PC-3 (cell line): ENCODE data around the gene ANTXR2. TPM values are rescaled to one million over a fixed set of nuclear protein-coding genes. Genes with fewer than 3 reads are reported as not detected.

ENCODE experiments used
- ATAC-seq: fragments of 200-7000 bp; cut with Tn5 transposase; 2 replicates; pipeline ENCODE4 v1.9.1; 2020; ENCODE audit warnings: mild to moderate bottlenecking, moderate library complexity
- BruUV-seq: library from RNA; stranded (reverse); fragments of 400-500 nt; replicated peaks from 2 replicates; lab custom pipeline; 2021; lab: Mats Ljungman, UMichigan
- CTCF ChIA-PET: fragments of 300-600 bp; sonication (Branson Sonifier 250); formaldehyde crosslinking; loops from one replicate; lab custom pipeline; 2022; ENCODE audit warnings: antibody characterized with exemption; lab: Charles Lee
- POLR2A ChIA-PET: fragments of 300-600 bp; sonication (Branson Sonifier 250); formaldehyde crosslinking; loops from one replicate; lab custom pipeline; 2022; ENCODE audit warnings: antibody characterized with exemption; ENCODE audit not compliant: unreplicated experiment; lab: Charles Lee
- DNase-seq: peaks from one replicate; pipeline ENCODE4 v3.0.0-alpha.2; 2015
- H2AFZ ChIP-seq: fragments of 300-600 bp; sonication (generic); 2 replicates; pipeline ENCODE4 v1.6.0; 2016; ENCODE audit warnings: antibody characterized with exemption, low read length
- H3F3A ChIP-seq: fragments of 300-600 bp; sonication (generic); one replicate; pipeline ENCODE4 v1.6.0; 2017; ENCODE audit warnings: antibody characterized with exemption, low read length, control low read depth, mild to moderate bottlenecking; ENCODE audit not compliant: unreplicated experiment
- H3K27ac ChIP-seq: fragments of 300-600 bp; sonication (generic); 2 replicates; pipeline ENCODE4 v1.5.1; 2016; ENCODE audit warnings: mild to moderate bottlenecking, low read length
- H3K27me3 ChIP-seq: fragments of 300-600 bp; sonication (generic); 2 replicates; pipeline ENCODE4 v1.6.1; 2016; ENCODE audit warnings: low read length, mixed read lengths
- H3K36me3 ChIP-seq: fragments of 300-600 bp; sonication (generic); 2 replicates; pipeline ENCODE4 v1.6.1; 2016; ENCODE audit warnings: low read depth, mixed run types, low read length, mixed read lengths
- H3K4me1 ChIP-seq: fragments of 300-600 bp; sonication (generic); 2 replicates; pipeline ENCODE4 v1.5.1; 2016; ENCODE audit warnings: low read length; ENCODE audit not compliant: insufficient read depth
- H3K4me2 ChIP-seq: fragments of 300-600 bp; sonication (generic); 2 replicates; pipeline ENCODE4 v1.6.0; 2016; ENCODE audit warnings: low read length
- H3K4me3 ChIP-seq: fragments of 300-600 bp; sonication (generic); 2 replicates; pipeline ENCODE4 v1.5.1; 2016; ENCODE audit warnings: mild to moderate bottlenecking, low read length, mixed read lengths
- H3K79me2 ChIP-seq: fragments of 300-600 bp; sonication (generic); 2 replicates; pipeline ENCODE4 v1.6.1; 2017; ENCODE audit warnings: low read length, mixed read lengths
- H3K9ac ChIP-seq: fragments of 300-600 bp; sonication (generic); 2 replicates; pipeline ENCODE4 v1.6.0; 2016; ENCODE audit warnings: mild to moderate bottlenecking, low read length
- H3K9me2 ChIP-seq: fragments of 300-600 bp; sonication (generic); replicated peaks from 2 replicates; pipeline ENCODE4 v1.6.1; 2016; ENCODE audit warnings: mixed run types, low read length, mixed read lengths
- H3K9me3 ChIP-seq: fragments of 300-600 bp; sonication (generic); 2 replicates; pipeline ENCODE4 v1.6.1; 2016; ENCODE audit warnings: low read length, mixed read lengths
- H4K20me1 ChIP-seq: fragments of 300-600 bp; sonication (generic); 2 replicates; pipeline ENCODE4 v1.6.1; 2016; ENCODE audit warnings: low read length, mixed read lengths
- EZH2 ChIP-seq: fragments of 300-600 bp; sonication (generic); IDR thresholded peaks from one replicate; pipeline ENCODE4 v1.6.1; 2017; ENCODE audit warnings: antibody characterized with exemption, mild to moderate bottlenecking, low read length; ENCODE audit not compliant: unreplicated experiment
- EZH2phosphoT487 ChIP-seq: fragments of 300-600 bp; sonication (generic); IDR thresholded peaks from 2 replicates; pipeline ENCODE4 v1.6.1; 2018; ENCODE audit warnings: mild to moderate bottlenecking, antibody characterized with exemption, low read length, borderline replicate concordance
- intact Hi-C: fragments of 100-400 bp; cut with micrococcal nuclease; formaldehyde crosslinking; loops from 2 replicates; pipeline ENCODE4 v1.9.0; 2023
- total RNA-seq: library from RNA; depleted of rRNA; stranded (reverse); fragments of >200 nt; gene quantifications from 2 replicates; pipeline ENCODE4 v1.2.3, GENCODE V29; 2014
- TF ChIP-seq, protein P1 (sequence below): fragments of 300-600 bp; sonication (generic); conservative IDR thresholded peaks from 2 replicates; pipeline ENCODE4 v1.5.1; 2017; ENCODE audit warnings: antibody characterized with exemption, low read depth, mild to moderate bottlenecking, low read length

Gene ANTXR2
- total RNA-seq, 1 experiment from 2014 or later, result 43.9 TPM

DNA sequence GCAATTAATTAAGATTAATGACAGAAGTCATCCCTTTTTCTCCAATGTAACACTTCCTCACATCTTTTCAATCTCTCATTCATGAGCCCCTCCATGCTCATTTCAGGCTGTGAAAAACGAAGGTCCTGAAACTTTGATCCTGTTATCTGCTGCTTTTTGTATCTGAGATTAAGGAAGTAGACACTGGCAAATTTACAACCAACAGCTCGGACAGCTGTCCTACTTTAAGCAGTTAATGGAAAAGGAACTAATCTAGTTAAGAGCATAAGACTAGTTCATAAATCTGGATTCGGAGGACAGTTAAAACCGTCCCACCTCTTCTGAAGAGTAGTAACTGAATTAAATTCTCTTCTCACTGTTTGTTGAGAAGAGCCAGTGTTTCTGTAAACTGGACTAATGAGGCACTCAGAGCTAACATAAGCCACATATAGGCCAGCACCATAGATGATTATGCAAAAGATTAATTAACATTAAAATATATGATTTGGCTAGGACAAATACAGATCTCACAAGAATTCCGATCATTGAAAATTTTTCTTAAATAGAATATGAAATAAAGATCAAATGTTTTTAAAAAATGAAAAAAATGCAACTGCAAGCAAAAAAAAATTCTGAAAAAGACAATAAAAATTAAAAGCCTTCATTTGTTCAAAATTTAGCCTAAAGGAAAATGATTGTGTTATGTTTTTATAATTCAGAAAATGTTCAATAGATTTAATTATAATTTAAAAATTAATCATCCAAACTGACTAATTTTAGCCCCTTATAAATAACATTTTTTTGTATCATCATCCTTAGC lies 114.4 kb downstream of the ANTXR2 start:
- H3K36me3 ChIP-seq, result peaks cover 3% of the 10 kb centered on the region; the same call in 1 of the 2 replicates
- no peaks in the 10 kb centered on the region for H3K27me3 ChIP-seq
- no peaks in the 10 kb centered on the region for H3F3A ChIP-seq
- no peak overlapping the region for H3K27ac ChIP-seq
- ChIA-PET CTCF (no interaction called here), POLR2A (no interaction called here)
- no peaks in the 10 kb centered on the region for H3K9me2 ChIP-seq
- intact Hi-C loops, result no loop called here
- H3K4me2 ChIP-seq, result no peak overlapping the region
- no peak overlapping the region for H2AFZ ChIP-seq
- ATAC-seq (no peak), DNase-seq (no peak)
- H3K4me1 ChIP-seq, result no peaks in the 10 kb centered on the region
- no peaks in the 10 kb centered on the region for H3K9me3 ChIP-seq
- H3K9ac ChIP-seq, result no peak overlapping the region
- no TSS peak for BruUV-seq
- no peak overlapping the region for H3K4me3 ChIP-seq
- no peaks in the 10 kb centered on the region for H3K79me2 ChIP-seq
- H4K20me1 ChIP-seq, result no peaks in the 10 kb centered on the region
- TF ChIP-seq EZH2, result no peak
- no peak for TF ChIP-seq EZH2phosphoT487
- TF ChIP-seq, protein P1, sequence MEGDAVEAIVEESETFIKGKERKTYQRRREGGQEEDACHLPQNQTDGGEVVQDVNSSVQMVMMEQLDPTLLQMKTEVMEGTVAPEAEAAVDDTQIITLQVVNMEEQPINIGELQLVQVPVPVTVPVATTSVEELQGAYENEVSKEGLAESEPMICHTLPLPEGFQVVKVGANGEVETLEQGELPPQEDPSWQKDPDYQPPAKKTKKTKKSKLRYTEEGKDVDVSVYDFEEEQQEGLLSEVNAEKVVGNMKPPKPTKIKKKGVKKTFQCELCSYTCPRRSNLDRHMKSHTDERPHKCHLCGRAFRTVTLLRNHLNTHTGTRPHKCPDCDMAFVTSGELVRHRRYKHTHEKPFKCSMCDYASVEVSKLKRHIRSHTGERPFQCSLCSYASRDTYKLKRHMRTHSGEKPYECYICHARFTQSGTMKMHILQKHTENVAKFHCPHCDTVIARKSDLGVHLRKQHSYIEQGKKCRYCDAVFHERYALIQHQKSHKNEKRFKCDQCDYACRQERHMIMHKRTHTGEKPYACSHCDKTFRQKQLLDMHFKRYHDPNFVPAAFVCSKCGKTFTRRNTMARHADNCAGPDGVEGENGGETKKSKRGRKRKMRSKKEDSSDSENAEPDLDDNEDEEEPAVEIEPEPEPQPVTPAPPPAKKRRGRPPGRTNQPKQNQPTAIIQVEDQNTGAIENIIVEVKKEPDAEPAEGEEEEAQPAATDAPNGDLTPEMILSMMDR, result no peak

DNA sequence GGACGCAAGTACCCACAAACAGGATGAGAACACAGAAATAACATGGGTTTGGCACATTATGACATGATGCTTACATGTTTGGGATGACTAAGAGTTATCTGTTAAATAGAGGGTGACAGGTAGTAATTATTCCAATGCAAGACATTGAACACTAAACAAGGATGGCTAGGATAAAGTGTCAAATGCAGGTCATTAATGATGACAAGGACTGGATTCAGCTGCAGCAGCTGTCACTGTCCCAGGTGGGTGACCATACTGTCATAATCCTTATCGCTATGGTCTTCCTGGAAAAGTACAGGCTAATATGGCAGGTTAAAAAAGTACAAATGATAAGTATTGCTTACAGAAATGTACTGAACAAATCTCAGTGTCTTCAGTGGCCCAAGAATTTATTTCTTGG lies 123.9 kb downstream of the ANTXR2 start:
- Histone ChIP-seq H3K9me2 (no peaks in the 10 kb centered on the region), H3K4me1 (no peaks in the 10 kb centered on the region), H3K4me3 (no peak overlapping the region), H3K27me3 (no peaks in the 10 kb centered on the region), H3K9ac (no peak overlapping the region), H3K36me3 (no peaks in the 10 kb centered on the region), H4K20me1 (no peaks in the 10 kb centered on the region), H3K9me3 (no peaks in the 10 kb centered on the region), H3K79me2 (no peaks in the 10 kb centered on the region), H3K4me2 (no peak overlapping the region), H2AFZ (no peak overlapping the region), H3K27ac (no peak overlapping the region), H3F3A (no peaks in the 10 kb centered on the region)
- no peak for ATAC-seq
- no peak for DNase-seq
- no TSS peak for BruUV-seq
- intact Hi-C loops, result no loop called here
- TF ChIP-seq, protein P1, result no peak
- no peak for TF ChIP-seq EZH2phosphoT487
- no peak for TF ChIP-seq EZH2
- ChIA-PET POLR2A (no interaction called here), CTCF (no interaction called here)

DNA sequence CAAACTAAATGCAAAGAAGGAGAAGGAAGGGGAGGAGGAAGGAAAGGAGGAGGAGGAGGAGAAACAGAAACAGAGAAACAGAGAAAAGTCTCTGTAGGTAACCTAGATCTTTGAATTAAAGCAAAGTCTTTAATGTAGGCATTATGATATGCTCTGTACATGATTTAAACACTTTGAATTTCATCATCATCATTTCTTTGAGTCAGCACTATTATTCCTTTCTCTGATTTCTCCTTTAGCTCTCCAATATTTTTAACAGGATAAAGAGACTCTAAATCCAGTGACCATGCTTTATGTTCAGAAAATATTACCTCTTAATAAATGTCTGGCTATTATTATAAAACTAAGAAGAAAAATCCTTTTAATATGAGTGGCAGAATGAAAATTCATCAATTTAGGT lies 124.3 kb downstream of the ANTXR2 start:
- DNase-seq, result no peak
- no TSS peak for BruUV-seq
- Histone ChIP-seq H3K9ac (no peak overlapping the region), H4K20me1 (no peaks in the 10 kb centered on the region), H3K27me3 (no peaks in the 10 kb centered on the region), H2AFZ (no peak overlapping the region), H3K9me3 (no peaks in the 10 kb centered on the region), H3K27ac (no peak overlapping the region), H3F3A (no peaks in the 10 kb centered on the region), H3K4me2 (no peak overlapping the region), H3K4me1 (no peaks in the 10 kb centered on the region), H3K4me3 (no peak overlapping the region), H3K9me2 (no peaks in the 10 kb centered on the region), H3K36me3 (no peaks in the 10 kb centered on the region), H3K79me2 (no peaks in the 10 kb centered on the region)
- ChIA-PET CTCF (no interaction called here), POLR2A (no interaction called here)
- no peak for ATAC-seq
- intact Hi-C loops, result no loop called here
- TF ChIP-seq, protein P1, result no peak
- no peak for TF ChIP-seq EZH2phosphoT487
- no peak for TF ChIP-seq EZH2
